ENCODE results near the gene CAPN11. TPM values are rescaled to one million over a fixed set of nuclear protein-coding genes. Genes with fewer than 3 reads are reported as not detected.

Gene CAPN11
- total and polyA plus RNA-seq, 9 of the 15 experiments (the other 6 are each of a cell fraction or from before 2014, with no cell fraction given) = 0.03 to 0.61 (median 0.17) TPM; not detected in 1

DNA sequence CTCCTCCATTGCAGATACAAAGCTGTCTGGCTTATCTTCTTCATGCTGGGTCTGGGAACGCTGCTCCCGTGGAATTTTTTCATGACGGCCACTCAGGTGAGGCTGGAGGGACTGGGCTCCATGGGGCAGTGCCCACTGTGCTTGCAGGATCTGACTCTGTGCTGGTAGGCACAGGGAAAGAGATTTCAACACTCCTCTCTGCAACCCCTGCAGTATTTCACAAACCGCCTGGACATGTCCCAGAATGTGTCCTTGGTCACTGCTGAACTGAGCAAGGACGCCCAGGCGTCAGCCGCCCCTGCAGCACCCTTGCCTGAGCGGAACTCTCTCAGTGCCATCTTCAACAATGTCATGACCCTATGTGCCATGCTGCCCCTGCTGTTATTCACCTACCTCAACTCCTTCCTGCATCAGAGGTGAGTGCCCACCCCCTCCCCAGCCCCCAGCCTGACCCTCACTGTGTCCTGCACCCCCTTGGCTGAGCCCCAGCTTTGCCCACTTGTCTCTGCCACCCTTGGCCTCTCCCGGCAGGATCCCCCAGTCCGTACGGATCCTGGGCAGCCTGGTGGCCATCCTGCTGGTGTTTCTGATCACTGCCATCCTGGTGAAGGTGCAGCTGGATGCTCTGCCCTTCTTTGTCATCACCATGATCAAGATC is 70.9 kb downstream of the CAPN11 start (continued):
- no peak for TF ChIP-seq HMG20A (CRISPR knock-in tag; conservative IDR thresholded peaks at IDR 0.05)
- no peak for TF ChIP-seq ZNF311 (CRISPR knock-in tag; IDR thresholded peaks at IDR 0.05)
- TF ChIP-seq, protein P1, sequence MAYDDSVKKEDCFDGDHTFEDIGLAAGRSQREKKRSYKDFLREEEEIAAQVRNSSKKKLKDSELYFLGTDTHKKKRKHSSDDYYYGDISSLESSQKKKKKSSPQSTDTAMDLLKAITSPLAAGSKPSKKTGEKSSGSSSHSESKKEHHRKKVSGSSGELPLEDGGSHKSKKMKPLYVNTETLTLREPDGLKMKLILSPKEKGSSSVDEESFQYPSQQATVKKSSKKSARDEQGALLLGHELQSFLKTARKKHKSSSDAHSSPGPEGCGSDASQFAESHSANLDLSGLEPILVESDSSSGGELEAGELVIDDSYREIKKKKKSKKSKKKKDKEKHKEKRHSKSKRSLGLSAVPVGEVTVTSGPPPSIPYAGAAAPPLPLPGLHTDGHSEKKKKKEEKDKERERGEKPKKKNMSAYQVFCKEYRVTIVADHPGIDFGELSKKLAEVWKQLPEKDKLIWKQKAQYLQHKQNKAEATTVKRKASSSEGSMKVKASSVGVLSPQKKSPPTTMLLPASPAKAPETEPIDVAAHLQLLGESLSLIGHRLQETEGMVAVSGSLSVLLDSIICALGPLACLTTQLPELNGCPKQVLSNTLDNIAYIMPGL (CRISPR knock-in tag; IDR thresholded peaks at IDR 0.05) = no peak
- TF ChIP-seq DACH1 (IDR thresholded peaks at IDR 0.05; ENCODE audit: partially characterized antibody) = no peak
- TF ChIP-seq SMAD3 (CRISPR knock-in tag; conservative IDR thresholded peaks at IDR 0.05) = no peak
- TF ChIP-seq ZNF398 (CRISPR knock-in tag; IDR thresholded peaks at IDR 0.05) = no peak
- TF ChIP-seq PTBP1 (IDR thresholded peaks at IDR 0.05; ENCODE audit: low read depth, low read length) = no peak

All from K562 (cell line).